CD14-positive monocyte (primary cell): ENCODE results near the gene FAM50B. TPM values are rescaled to one million over a fixed set of nuclear protein-coding genes. Genes with fewer than 3 reads are reported as not detected.

Experiments
- DNase-seq, 3 donors: peaks; one replicate each; pipeline ENCODE4 v3.0.0-alpha.2; 2011 to 2022
- H2AFZ ChIP-seq: 2 replicates; pipeline ENCODE4 v1.6.0; 2012; ENCODE audit warnings: mild to moderate bottlenecking, low read depth, low read length, inconsistent platforms; ENCODE audit not compliant: insufficient read depth, poor library complexity, severe bottlenecking
- H3K27ac ChIP-seq, 2 donors: 1 replicate in 1 of 2; 2 replicates in 1 of 2; pipeline ENCODE4 v1.5.1; 2012 to 2013; ENCODE audit warnings: low read length in 2 of 2, control low read depth in 1 of 2, inconsistent platforms in 1 of 2, low read depth in 1 of 2, mild to moderate bottlenecking in 1 of 2
- H3K27me3 ChIP-seq, 2 donors: one replicate each; pipeline versions ENCODE4 v1.6.0 to v1.6.1; 2011 to 2013; ENCODE audit warnings: low read length in 2 of 2; ENCODE audit not compliant: control insufficient read depth in 2 of 2, insufficient read depth in 2 of 2
- H3K36me3 ChIP-seq, 2 donors: replicated peaks in 1 of 2; 1 replicate in 1 of 2; 2 replicates in 1 of 2; pipeline versions ENCODE4 v1.5.1 to v1.6.1; 2012 to 2013; ENCODE audit warnings: low read length in 2 of 2, control low read depth in 1 of 2, inconsistent platforms in 1 of 2, mild to moderate bottlenecking in 1 of 2; ENCODE audit not compliant: insufficient read depth in 2 of 2, control insufficient read depth in 1 of 2
- H3K4me1 ChIP-seq, 2 donors: 1 replicate in 1 of 2; 2 replicates in 1 of 2; pipeline versions ENCODE4 v1.5.1 to v1.6.1; 2012 to 2013; ENCODE audit warnings: low read length in 2 of 2, control low read depth in 1 of 2, inconsistent platforms in 1 of 2, mild to moderate bottlenecking in 1 of 2, moderate library complexity in 1 of 2; ENCODE audit not compliant: insufficient read depth in 2 of 2, control insufficient read depth in 1 of 2
- H3K4me2 ChIP-seq: replicated peaks from 2 replicates; pipeline ENCODE3; 2012; ENCODE audit warnings: low read length, moderate library complexity, mild to moderate bottlenecking; ENCODE audit not compliant: poor library complexity, severe bottlenecking; ENCODE audit errors: extremely low read depth
- H3K4me3 ChIP-seq, 3 experiments: fragments of 200-600 bp in 1 of 3; sonication (generic) in 1 of 3; replicated peaks in 1 of 3; 1 replicate in 2 of 3; 2 replicates in 1 of 3; pipeline ENCODE4 v1.5.1; 2011 to 2013; ENCODE audit warnings: low read length in 3 of 3, mild to moderate bottlenecking in 3 of 3, control low read depth in 2 of 3, low read depth in 2 of 3, inconsistent platforms in 1 of 3, moderate library complexity in 1 of 3
- H3K79me2 ChIP-seq: 2 replicates; pipeline ENCODE4 v1.6.0; 2012; ENCODE audit warnings: mild to moderate bottlenecking, control low read depth, inconsistent platforms, low read length, moderate library complexity; ENCODE audit not compliant: insufficient read depth
- H3K9ac ChIP-seq: 2 replicates; pipeline ENCODE4 v1.6.0; 2017; ENCODE audit warnings: low read length, mild to moderate bottlenecking; ENCODE audit not compliant: insufficient read depth, poor library complexity, severe bottlenecking
- H3K9me3 ChIP-seq, 2 donors: replicated peaks in 1 of 2; 1 replicate in 1 of 2; 2 replicates in 1 of 2; pipeline versions ENCODE4 v1.5.1 to v1.6.1; 2012 to 2013; ENCODE audit warnings: low read length in 2 of 2, control low read depth in 1 of 2; ENCODE audit not compliant: control insufficient read depth in 1 of 2, insufficient read depth in 1 of 2
- H4K20me1 ChIP-seq: 2 replicates; pipeline ENCODE4 v1.6.0; 2012; ENCODE audit warnings: mild to moderate bottlenecking, low read length, control low read depth, moderate library complexity; ENCODE audit not compliant: insufficient read depth
- H3K27ac Mint-ChIP-seq, 7 donors: one replicate each; pipeline ENCODE4 v1.8.0; 2020; ENCODE audit warnings: mild to moderate bottlenecking in 7 of 7, mixed read lengths in 7 of 7, moderate library complexity in 6 of 7, inconsistent platforms in 2 of 7
- H3K27me3 Mint-ChIP-seq, 3 donors: one replicate each; pipeline ENCODE4 v1.8.0; 2021 to 2022; ENCODE audit warnings: low read depth in 3 of 3, mild to moderate bottlenecking in 3 of 3, mixed read lengths in 3 of 3, moderate library complexity in 3 of 3, inconsistent platforms in 1 of 3
- H3K36me3 Mint-ChIP-seq, 2 donors: one replicate each; pipeline ENCODE4 v1.8.0; 2020; ENCODE audit warnings: mixed read lengths in 2 of 2, inconsistent platforms in 1 of 2, mild to moderate bottlenecking in 1 of 2
- H3K4me1 Mint-ChIP-seq: one replicate; pipeline ENCODE4 v1.8.0; 2020; ENCODE audit warnings: mild to moderate bottlenecking, mixed read lengths
- H3K4me3 Mint-ChIP-seq, 2 donors: one replicate each; pipeline ENCODE4 v1.8.0; 2020; ENCODE audit warnings: mild to moderate bottlenecking in 2 of 2, mixed read lengths in 2 of 2, moderate library complexity in 1 of 2
- H3K9me3 Mint-ChIP-seq, 7 donors: one replicate each; pipeline ENCODE4 v1.8.0; 2020 to 2022; ENCODE audit warnings: mixed read lengths in 7 of 7, mild to moderate bottlenecking in 6 of 7, moderate library complexity in 6 of 7, inconsistent platforms in 2 of 7
- CTCF ChIP-seq: fragments of 200-600 bp; IDR thresholded peaks from one replicate; pipeline ENCODE4 v1.8.0; 2022; ENCODE audit warnings: antibody characterized with exemption, mild to moderate bottlenecking
- WGBS: methylation state at CpG from one replicate; pipeline ENCODE4 v1.1.5; 2013; ENCODE audit warnings: missing lambda C conversion rate; ENCODE audit not compliant: insufficient coverage; 5-methylcytosine and 5-hydroxymethylcytosine counted together
- intact Hi-C, 2 donors: fragments of 100-400 bp; cut with micrococcal nuclease; formaldehyde crosslinking; loops; one replicate each; pipeline versions ENCODE4 v1.15.0 to v1.15.1; 2023
- polyA plus RNA-seq, 3 donors: library from polyadenylated mRNA; depleted of rRNA in 1 of 3; unstranded in 2 of 3; stranded (reverse) in 1 of 3; fragments of 300-500 nt in 2 of 3; fragments of >200 nt in 1 of 3; fragmentation: Illumina TruSeq in 2 of 3; gene quantifications; 1 replicate in 2 of 3; 2 replicates in 1 of 3; pipeline ENCODE4 v1.2.3, GENCODE V29; 2012 to 2021

FAM50B gene
- polyA plus RNA-seq, 3 donors = 1.8 to 3.3 (median 3.0) TPM

- H3K27ac Mint-ChIP-seq = no peak overlapping the region
- H3K9me3 Mint-ChIP-seq = no peaks in the 10 kb centered on the region
- H3K4me3 Mint-ChIP-seq = no peak overlapping the region
- Histone ChIP-seq H3K4me3 (no peak overlapping the region), H3K27me3 (no peaks in the 10 kb centered on the region), H3K4me1 (peaks cover 0 to 6% of the 10 kb centered on the region in 2 donors), H3K9ac (no peak overlapping the region), H3K36me3 (no peaks in the 10 kb centered on the region), H3K27ac (no peak overlapping the region), H3K4me2 (no peak overlapping the region), H2AFZ (no peak overlapping the region), H3K9me3 (no peaks in the 10 kb centered on the region), H4K20me1 (no peaks in the 10 kb centered on the region), H3K79me2 (no peaks in the 10 kb centered on the region)
- intact Hi-C loops = no loop called here
- peaks cover 0 to 4% (median 1%) of the 10 kb centered on the region in 3 donors for H3K27me3 Mint-ChIP-seq
- WGBS = 95% methylated on average over 2 of the region's 2 CpGs
- no peak for DNase-seq
- TF ChIP-seq CTCF = no peak
- no peaks in the 10 kb centered on the region for H3K36me3 Mint-ChIP-seq
- peaks cover 8% of the 10 kb centered on the region for H3K4me1 Mint-ChIP-seq
These were observed 32.9 kb upstream of the FAM50B start for GRCh38 chr6:3816251-3816650.

GRCh38 chr6:3819161-3820110 lies 29.7 kb upstream of the FAM50B start:
- Histone ChIP-seq H3K36me3 (no peaks in the 10 kb centered on the region), H3K79me2 (no peaks in the 10 kb centered on the region), H3K9me3 (no peaks in the 10 kb centered on the region), H3K4me1 (no peaks in the 10 kb centered on the region), H3K9ac (no peak overlapping the region), H2AFZ (no peak overlapping the region), H3K27me3 (no peaks in the 10 kb centered on the region), H3K27ac (no peak overlapping the region), H3K4me3 (no peak overlapping the region), H3K4me2 (no peak overlapping the region), H4K20me1 (no peaks in the 10 kb centered on the region)
- intact Hi-C loops = no loop called here
- Mint-ChIP-seq H3K4me3 (no peak overlapping the region), H3K27me3 (peaks cover 0 to 6% (median 1%) of the 10 kb centered on the region in 3 donors), H3K36me3 (no peaks in the 10 kb centered on the region), H3K4me1 (no peaks in the 10 kb centered on the region), H3K9me3 (no peaks in the 10 kb centered on the region), H3K27ac (no peak overlapping the region)
- DNase-seq = no peak
- 96% methylated on average over 6 of the region's 12 CpGs for WGBS
- TF ChIP-seq CTCF = no peak
